DND-41 (cell line): ENCODE measurements around the gene ANP32E.

ENCODE experiments used
- ATAC-seq: fragments of 200-7000 bp; cut with Tn5 transposase; 3 replicates; pipeline ENCODE4 v1.9.1; 2021; ENCODE audit warnings: low read depth; ENCODE audit not compliant: insufficient read depth
- DNase-seq: peaks from one replicate; pipeline ENCODE4 v3.0.0-alpha.2; 2020
- H2AFZ ChIP-seq: 2 replicates; pipeline ENCODE4 v1.6.0; 2012; ENCODE audit warnings: low read depth, low read length
- H3K27ac ChIP-seq: 2 replicates; pipeline ENCODE4 v1.5.1; 2012; ENCODE audit warnings: low read length, inconsistent platforms
- H3K27me3 ChIP-seq: fragments of 200-600 bp; sonication (generic); 2 replicates; pipeline ENCODE4 v1.6.0; 2012; ENCODE audit warnings: low read length, mild to moderate bottlenecking, inconsistent platforms; ENCODE audit not compliant: insufficient read depth, poor library complexity
- H3K36me3 ChIP-seq: 2 replicates; pipeline ENCODE4 v1.5.1; 2012; ENCODE audit warnings: low read length, inconsistent platforms; ENCODE audit not compliant: insufficient read depth
- H3K4me1 ChIP-seq: 2 replicates; pipeline ENCODE4 v1.5.1; 2012; ENCODE audit warnings: mild to moderate bottlenecking, low read length; ENCODE audit not compliant: insufficient read depth
- H3K4me2 ChIP-seq: 2 replicates; pipeline ENCODE4 v1.6.0; 2012; ENCODE audit warnings: mild to moderate bottlenecking, moderate library complexity, low read length, inconsistent platforms; ENCODE audit not compliant: insufficient read depth
- H3K4me3 ChIP-seq, 2 experiments: fragments of 200-600 bp in 1 of 2; shearing (Covaris generic) in 1 of 2; 2 replicates each; pipeline ENCODE4 v1.5.1; 2012 to 2016; ENCODE audit warnings: inconsistent platforms in 2 of 2, low read length in 2 of 2, mild to moderate bottlenecking in 2 of 2, low read depth in 1 of 2, moderate library complexity in 1 of 2
- H3K79me2 ChIP-seq: 2 replicates; pipeline ENCODE4 v1.6.0; 2012; ENCODE audit warnings: low read length, inconsistent platforms; ENCODE audit not compliant: insufficient read depth
- H3K9ac ChIP-seq: 2 replicates; pipeline ENCODE4 v1.6.0; 2012; ENCODE audit warnings: low read depth, mild to moderate bottlenecking, inconsistent platforms, low read length, moderate library complexity
- H3K9me3 ChIP-seq: 2 replicates; pipeline ENCODE4 v1.5.1; 2012; ENCODE audit warnings: low read length, moderate library complexity, mild to moderate bottlenecking, inconsistent platforms; ENCODE audit not compliant: insufficient read depth, severe bottlenecking
- H4K20me1 ChIP-seq: 2 replicates; pipeline ENCODE4 v1.6.0; 2012; ENCODE audit warnings: low read length; ENCODE audit not compliant: insufficient read depth
- EZH2 ChIP-seq: IDR thresholded peaks from 3 replicates; pipeline ENCODE4 v1.6.1; 2012; ENCODE audit warnings: borderline replicate concordance, low read depth, mild to moderate bottlenecking, moderate library complexity, low read length, inconsistent platforms; ENCODE audit not compliant: severe bottlenecking
- TF ChIP-seq, protein P1 (sequence below): IDR thresholded peaks from 2 replicates; pipeline ENCODE4 v1.5.1; 2012; ENCODE audit warnings: borderline replicate concordance, low read length, moderate library complexity, mild to moderate bottlenecking; ENCODE audit not compliant: poor library complexity, severe bottlenecking; ENCODE audit errors: extremely low read depth

Gene ANP32E

DNA sequence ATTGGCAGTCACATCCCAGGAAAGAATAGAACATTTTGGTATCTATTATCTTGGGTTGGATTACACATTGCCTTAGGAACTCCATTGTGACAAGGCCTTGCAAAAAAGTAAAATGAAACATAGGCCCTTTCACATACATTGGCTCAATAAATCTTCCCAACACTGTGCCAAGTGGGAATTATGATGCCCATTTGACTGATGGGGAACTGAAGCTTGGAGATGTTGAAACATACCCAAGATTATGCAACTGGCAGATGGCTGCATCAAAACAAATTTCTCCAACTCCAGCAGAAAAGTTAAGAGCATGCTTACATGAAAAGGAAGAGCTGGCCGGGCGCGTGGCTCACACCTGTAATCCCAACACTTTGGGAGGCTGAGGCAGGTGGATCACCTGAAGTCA, 59.3 kb downstream of the ANP32E start:
- Histone ChIP-seq H3K4me3 (no peak overlapping the region), H3K36me3 (no peaks in the 10 kb centered on the region), H3K4me1 (no peaks in the 10 kb centered on the region), H3K9me3 (no peaks in the 10 kb centered on the region), H3K9ac (no peak overlapping the region), H3K79me2 (no peaks in the 10 kb centered on the region), H3K27me3 (no peaks in the 10 kb centered on the region), H3K27ac (no peak overlapping the region), H3K4me2 (no peak overlapping the region), H4K20me1 (no peaks in the 10 kb centered on the region), H2AFZ (no peak overlapping the region)
- DNase-seq = no peak
- TF ChIP-seq EZH2 = no peak
- TF ChIP-seq, protein P1, sequence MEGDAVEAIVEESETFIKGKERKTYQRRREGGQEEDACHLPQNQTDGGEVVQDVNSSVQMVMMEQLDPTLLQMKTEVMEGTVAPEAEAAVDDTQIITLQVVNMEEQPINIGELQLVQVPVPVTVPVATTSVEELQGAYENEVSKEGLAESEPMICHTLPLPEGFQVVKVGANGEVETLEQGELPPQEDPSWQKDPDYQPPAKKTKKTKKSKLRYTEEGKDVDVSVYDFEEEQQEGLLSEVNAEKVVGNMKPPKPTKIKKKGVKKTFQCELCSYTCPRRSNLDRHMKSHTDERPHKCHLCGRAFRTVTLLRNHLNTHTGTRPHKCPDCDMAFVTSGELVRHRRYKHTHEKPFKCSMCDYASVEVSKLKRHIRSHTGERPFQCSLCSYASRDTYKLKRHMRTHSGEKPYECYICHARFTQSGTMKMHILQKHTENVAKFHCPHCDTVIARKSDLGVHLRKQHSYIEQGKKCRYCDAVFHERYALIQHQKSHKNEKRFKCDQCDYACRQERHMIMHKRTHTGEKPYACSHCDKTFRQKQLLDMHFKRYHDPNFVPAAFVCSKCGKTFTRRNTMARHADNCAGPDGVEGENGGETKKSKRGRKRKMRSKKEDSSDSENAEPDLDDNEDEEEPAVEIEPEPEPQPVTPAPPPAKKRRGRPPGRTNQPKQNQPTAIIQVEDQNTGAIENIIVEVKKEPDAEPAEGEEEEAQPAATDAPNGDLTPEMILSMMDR = no peak
- ATAC-seq = no peak

GRCh38 chr1:150173141-150173585, 62.7 kb downstream of the ANP32E start:
- Histone ChIP-seq H3K9ac (no peak overlapping the region), H3K36me3 (no peaks in the 10 kb centered on the region), H3K4me3 (no peak overlapping the region), H3K27ac (no peak overlapping the region), H3K79me2 (no peaks in the 10 kb centered on the region), H2AFZ (no peak overlapping the region), H3K9me3 (no peaks in the 10 kb centered on the region), H3K4me1 (no peaks in the 10 kb centered on the region), H3K4me2 (no peak overlapping the region), H4K20me1 (no peaks in the 10 kb centered on the region), H3K27me3 (no peaks in the 10 kb centered on the region)
- TF ChIP-seq, protein P1 = no peak
- TF ChIP-seq EZH2 = no peak
- ATAC-seq = no peak
- no peak for DNase-seq

- Histone ChIP-seq H3K27me3 (no peaks in the 10 kb centered on the region), H3K4me3 (no peak overlapping the region), H3K79me2 (no peaks in the 10 kb centered on the region), H3K27ac (no peak overlapping the region), H2AFZ (no peak overlapping the region), H3K9ac (no peak overlapping the region), H4K20me1 (no peaks in the 10 kb centered on the region), H3K4me1 (no peaks in the 10 kb centered on the region), H3K4me2 (no peak overlapping the region), H3K36me3 (no peaks in the 10 kb centered on the region), H3K9me3 (no peaks in the 10 kb centered on the region)
- TF ChIP-seq, protein P1 = no peak
- TF ChIP-seq EZH2 = no peak
- DNase-seq (no peak), ATAC-seq (no peak)
Measured at GRCh38 chr1:150171801-150172200, 64.1 kb downstream of the ANP32E start.
